Gastroesophageal sphincter (tissue), 3 donors: Measurements from ENCODE around the gene CNPY2.

ENCODE experiments used
- POLR2A ChIP-seq, 2 donors: fragments of 450-650 bp; IDR thresholded peaks; one replicate each; pipeline ENCODE4 v1.6.1; 2017; ENCODE audit warnings: antibody characterized with exemption in 2 of 2, mild to moderate bottlenecking in 2 of 2, moderate library complexity in 1 of 2
- TF ChIP-seq, protein P1 (sequence below), 4 experiments: fragments of 200-600 bp in 2 of 4; fragments of 450-650 bp in 2 of 4; sonication (generic) in 1 of 4; IDR thresholded peaks; one replicate each; pipeline ENCODE4 v1.5.1; 2017 to 2019; ENCODE audit warnings: antibody characterized with exemption in 4 of 4, mild to moderate bottlenecking in 2 of 4, moderate library complexity in 2 of 4

GRCh38 chr12:56260921-56261320, 54.9 kb downstream of the CNPY2 start:
- TF ChIP-seq, protein P1, sequence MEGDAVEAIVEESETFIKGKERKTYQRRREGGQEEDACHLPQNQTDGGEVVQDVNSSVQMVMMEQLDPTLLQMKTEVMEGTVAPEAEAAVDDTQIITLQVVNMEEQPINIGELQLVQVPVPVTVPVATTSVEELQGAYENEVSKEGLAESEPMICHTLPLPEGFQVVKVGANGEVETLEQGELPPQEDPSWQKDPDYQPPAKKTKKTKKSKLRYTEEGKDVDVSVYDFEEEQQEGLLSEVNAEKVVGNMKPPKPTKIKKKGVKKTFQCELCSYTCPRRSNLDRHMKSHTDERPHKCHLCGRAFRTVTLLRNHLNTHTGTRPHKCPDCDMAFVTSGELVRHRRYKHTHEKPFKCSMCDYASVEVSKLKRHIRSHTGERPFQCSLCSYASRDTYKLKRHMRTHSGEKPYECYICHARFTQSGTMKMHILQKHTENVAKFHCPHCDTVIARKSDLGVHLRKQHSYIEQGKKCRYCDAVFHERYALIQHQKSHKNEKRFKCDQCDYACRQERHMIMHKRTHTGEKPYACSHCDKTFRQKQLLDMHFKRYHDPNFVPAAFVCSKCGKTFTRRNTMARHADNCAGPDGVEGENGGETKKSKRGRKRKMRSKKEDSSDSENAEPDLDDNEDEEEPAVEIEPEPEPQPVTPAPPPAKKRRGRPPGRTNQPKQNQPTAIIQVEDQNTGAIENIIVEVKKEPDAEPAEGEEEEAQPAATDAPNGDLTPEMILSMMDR (IDR thresholded peaks at IDR 0.05) = no peak
- TF ChIP-seq POLR2A (IDR thresholded peaks at IDR 0.05) = no peak
